Dedifferentiated amniotic fluid mesenchymal stem cell (primary cell): ENCODE measurements around the gene LRRC4C.

Experiments used
- DNase-seq: peaks from one replicate; pipeline ENCODE4 v3.0.0-alpha.2; 2016; ENCODE audit errors: extremely low spot score

The LRRC4C gene

GRCh38 chr11:41459465-41460401, at the start of gene LRRC4C:
TSS of gene LRRC4C (minus strand) at chr11:41459652.
- DNase-seq: no peak

DNA sequence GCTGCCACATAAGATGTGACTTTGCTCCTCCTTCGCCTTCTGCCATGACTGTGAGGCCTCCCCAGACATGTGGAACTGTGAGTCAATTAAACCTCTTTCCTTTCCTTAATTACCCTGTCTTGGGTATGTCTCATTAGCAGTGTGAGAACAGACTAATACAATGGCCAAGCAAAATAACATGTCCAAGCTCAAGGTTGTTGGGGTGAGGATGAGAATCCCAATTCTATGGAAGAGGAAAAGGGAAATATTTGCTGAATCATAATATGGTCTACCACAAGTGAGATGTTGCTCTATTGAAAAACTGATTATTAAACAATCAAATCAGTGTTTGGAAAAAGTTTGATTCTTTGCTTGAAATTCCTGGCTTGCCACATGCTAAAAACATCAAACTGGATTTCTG, 48.7 kb upstream of the LRRC4C start:
- DNase-seq: no peak

DNA sequence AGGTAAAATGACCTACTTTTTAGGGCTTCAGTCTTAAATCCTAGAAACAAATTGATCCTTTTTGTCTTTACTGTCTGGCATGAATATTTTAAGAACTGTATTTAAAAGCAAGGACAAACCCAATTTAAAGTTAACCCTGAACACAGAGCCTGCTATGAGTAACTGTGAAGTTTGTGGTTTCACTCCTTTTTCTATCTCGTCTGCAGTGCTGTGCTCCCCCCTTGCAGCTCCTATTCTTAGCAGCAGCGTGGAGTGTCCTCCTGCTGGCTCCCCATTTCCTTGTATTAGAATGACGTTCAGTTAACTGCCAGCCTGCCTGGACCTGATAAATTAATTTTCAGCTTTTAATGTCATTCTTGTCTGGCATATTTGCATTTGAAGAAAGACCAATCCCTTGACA, 40.0 kb upstream of the LRRC4C start:
- DNase-seq: no peak

- no peak for DNase-seq
Observed at GRCh38 chr11:41498726-41499125, 39.3 kb upstream of the LRRC4C start.

- no peak for DNase-seq
Observed at GRCh38 chr11:41497974-41498373, 38.5 kb upstream of the LRRC4C start.

DNA sequence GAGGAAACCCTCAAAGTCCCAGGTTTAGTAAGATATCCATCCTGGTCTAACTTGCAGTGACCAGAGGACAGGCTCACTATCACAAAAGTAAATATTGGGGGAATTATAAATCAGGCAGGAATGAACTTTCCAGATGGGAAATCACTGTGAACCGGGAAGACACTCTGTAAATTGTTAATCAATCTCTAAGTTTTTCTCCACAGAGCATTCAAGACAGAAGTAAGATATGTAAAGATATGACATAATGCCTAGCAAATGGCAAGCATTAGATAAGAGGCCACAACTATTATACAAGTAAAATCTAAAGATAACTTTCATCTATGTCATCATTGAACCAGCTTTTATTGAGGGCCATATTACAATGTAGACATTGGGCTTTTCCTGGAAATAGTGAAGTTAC, 35.3 kb upstream of the LRRC4C start:
- DNase-seq: no peak

DNA sequence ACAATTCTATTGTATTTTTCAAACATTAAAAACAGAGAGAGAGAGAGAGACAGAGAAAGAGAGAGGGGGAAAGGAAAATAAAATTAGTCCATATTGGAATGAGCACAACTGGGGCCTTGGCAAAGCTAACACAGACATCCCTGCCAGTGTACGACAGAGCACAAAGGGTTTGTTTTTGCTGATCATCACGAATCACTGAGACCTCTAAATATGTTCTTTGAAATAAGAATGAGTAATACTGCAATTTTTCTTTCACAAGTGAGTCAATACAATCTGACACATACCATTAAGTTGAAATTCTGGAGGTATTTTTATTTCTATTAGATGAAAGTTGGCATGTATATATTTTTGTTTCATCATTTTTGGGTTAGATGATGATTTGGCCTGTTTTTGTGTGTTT, 27.0 kb upstream of the LRRC4C start:
- no peak for DNase-seq

DNA sequence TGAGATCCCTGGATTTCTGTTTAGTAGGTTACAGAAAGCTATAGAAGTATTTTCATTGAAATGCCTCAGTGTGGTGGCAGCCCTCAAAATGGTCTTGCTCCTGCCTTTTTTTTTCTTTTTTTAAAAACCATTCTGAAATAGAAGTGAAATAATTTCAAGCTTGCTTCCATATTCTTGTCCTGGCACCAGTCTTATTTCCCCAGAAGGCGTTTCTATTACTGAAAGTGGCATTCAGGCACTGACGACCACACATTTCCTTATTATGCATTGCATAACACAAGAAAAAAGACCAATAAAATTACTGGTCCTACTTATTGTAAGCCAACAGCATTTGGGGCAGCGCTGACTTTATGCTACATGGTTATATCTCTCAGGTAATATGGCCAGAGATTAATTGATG, 24.5 kb upstream of the LRRC4C start:
- DNase-seq: no peak

- no peak for DNase-seq
Observed at GRCh38 chr11:41479179-41479578, 19.7 kb upstream of the LRRC4C start.

- DNase-seq: no peak
Observed at GRCh38 chr11:41461057-41461681, 1.7 kb upstream of the LRRC4C start.

- no peak for DNase-seq
Observed at GRCh38 chr11:41458641-41459040, 811 bp downstream of the LRRC4C start.

DNA sequence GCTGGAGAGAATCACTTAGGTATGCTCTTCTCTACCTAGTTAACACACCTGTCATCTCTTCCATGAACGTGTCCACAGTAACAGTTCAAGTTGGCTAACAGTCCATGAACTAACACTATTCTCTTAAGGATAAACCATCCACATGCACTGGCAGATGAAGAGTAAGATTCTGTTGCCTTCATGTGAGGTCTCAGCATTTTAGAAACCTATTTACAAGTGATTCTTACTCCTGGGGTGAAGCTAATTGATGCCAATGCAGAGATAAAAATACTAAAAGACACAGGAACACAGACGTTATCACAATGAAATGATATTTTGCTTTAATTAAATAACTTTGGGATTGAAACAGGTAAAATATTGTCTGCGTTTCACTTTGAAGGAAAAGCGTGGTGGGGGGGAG, 1.3 kb downstream of the LRRC4C start:
- no peak for DNase-seq

GRCh38 chr11:41457216-41458014, 2.0 kb downstream of the LRRC4C start:
- DNase-seq: no peak

DNA sequence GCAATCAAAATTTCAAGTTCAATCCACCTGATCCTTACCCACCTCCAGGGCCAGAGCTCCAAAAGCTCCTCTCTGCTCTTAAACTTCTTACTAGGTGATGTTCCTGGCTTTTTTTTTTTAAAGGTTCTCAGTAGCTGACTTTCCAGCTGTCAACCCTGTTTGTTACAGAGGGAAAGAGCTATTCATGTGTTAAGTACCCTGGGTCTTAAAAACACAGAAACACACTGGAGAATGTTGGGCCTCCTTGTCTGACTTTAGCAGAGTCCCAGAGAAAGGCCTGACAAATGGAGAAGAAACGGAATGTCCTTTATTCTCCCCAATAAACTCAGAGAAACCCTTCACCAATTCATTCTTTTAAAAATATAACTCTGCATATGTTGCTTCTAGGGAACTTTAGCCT, 3.2 kb downstream of the LRRC4C start:
- DNase-seq: no peak

GRCh38 chr11:41451011-41451410, 8.4 kb downstream of the LRRC4C start:
- no peak for DNase-seq

- no peak for DNase-seq
Observed at GRCh38 chr11:41449483-41450050, 9.9 kb downstream of the LRRC4C start.

- DNase-seq: no peak
Observed at GRCh38 chr11:41446566-41446965, 12.9 kb downstream of the LRRC4C start.

DNA sequence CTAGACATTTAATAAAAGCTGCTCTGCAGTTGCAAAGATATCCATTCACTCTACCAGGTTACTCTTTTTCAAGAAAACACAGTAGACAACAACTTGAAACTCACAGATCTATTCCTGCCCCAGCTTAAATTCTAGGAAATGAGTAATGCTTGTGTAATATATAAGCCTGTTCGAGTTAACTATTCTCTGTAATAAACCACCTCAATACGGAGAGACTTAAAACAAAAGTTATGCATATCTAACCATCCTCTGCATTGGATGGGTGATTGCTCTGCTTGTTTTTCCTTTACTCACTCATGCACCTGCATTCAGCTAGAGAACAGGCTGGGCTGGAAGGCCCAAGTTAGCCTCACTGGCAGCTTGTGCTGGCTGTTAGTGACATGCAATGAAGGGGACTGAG, 13.3 kb downstream of the LRRC4C start:
- no peak for DNase-seq

DNA sequence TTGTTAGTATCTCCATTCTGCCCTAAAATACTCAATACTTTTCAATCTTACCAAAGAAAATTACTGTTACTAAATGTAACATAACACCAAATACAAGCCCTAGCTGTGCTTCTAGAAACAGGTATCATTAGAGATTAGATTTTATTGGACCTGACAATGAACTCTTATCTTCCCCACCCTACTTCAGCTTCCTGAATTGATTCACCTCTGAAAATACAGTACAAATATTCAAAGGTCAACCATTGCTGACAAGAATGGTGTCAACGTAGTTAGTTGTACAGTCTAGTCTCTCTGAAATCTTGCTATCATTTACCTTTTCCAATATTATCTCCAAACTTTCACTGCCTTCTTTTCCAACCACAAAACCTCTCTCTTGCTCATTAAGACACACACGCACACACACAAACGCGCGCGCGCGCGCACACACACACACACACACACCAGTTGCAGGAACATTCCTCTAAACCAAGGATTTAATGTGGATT, 22.4 kb downstream of the LRRC4C start:
- no peak for DNase-seq

GRCh38 chr11:41435531-41435930, 23.9 kb downstream of the LRRC4C start:
- no peak for DNase-seq

GRCh38 chr11:41431784-41432183, 27.7 kb downstream of the LRRC4C start:
- no peak for DNase-seq

DNA sequence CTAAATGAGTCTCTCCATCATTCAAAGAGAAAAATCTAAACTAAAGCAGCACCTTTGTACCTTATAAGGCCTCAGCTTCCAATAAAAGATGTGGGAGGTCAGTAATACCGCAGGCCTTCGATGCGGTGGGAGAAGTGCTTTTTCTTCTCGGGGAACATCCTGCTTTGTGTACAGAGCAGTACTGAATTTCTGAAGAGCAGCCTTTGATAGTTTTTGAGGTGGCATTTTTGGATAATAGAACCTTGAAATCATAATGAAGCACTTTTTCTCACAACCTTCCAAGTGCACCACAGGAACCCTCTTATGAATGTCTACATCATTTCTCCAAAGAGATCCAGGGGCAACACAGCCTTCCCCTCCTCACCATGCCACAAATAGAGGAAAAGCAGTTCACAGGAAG, 39.6 kb downstream of the LRRC4C start:
- no peak for DNase-seq
